Panc1 (cell line): ENCODE data around the gene ARMC5. TPM values are rescaled to one million over a fixed set of nuclear protein-coding genes. Genes with fewer than 3 reads are reported as not detected.
A peak's percentile ranks its signal among the peaks of the same experiment; 100 is the strongest.

Source experiments
- ATAC-seq: fragments of 200-7000 bp; cut with Tn5 transposase; 2 replicates; pipeline ENCODE4 v1.9.1; 2020; ENCODE audit warnings: mild to moderate bottlenecking, moderate library complexity
- BruUV-seq: library from RNA; stranded (reverse); fragments of 400-500 nt; replicated peaks from 2 replicates; lab custom pipeline; 2021; lab: Mats Ljungman, UMichigan
- CTCF ChIA-PET: fragments of 300-600 bp; sonication (Branson Sonifier 250); formaldehyde crosslinking; loops from one replicate; lab custom pipeline; 2022; ENCODE audit warnings: antibody characterized with exemption; lab: Charles Lee
- POLR2A ChIA-PET: fragments of 300-600 bp; sonication (Branson Sonifier 250); formaldehyde crosslinking; loops from one replicate; lab custom pipeline; 2022; ENCODE audit warnings: antibody characterized with exemption; lab: Charles Lee
- DNase-seq: peaks from one replicate; pipeline ENCODE4 v3.0.0-alpha.2; 2010; ENCODE audit warnings: low read depth, low spot score
- H3K27ac ChIP-seq: 2 replicates; pipeline ENCODE4 v1.5.1; 2011; ENCODE audit warnings: mild to moderate bottlenecking, low read length, inconsistent platforms
- H3K27me3 ChIP-seq: fragments of 200-500 bp; sonication (Bioruptor generic); 2 replicates; pipeline ENCODE4 v1.6.0; 2014; ENCODE audit warnings: low read length, inconsistent platforms; ENCODE audit not compliant: control insufficient read depth, insufficient read depth
- H3K36me3 ChIP-seq: fragments of 200-500 bp; sonication (Bioruptor generic); 2 replicates; pipeline ENCODE4 v1.5.1; 2014; ENCODE audit warnings: inconsistent platforms, mild to moderate bottlenecking, low read length, moderate library complexity; ENCODE audit not compliant: control insufficient read depth, insufficient read depth
- H3K4me1 ChIP-seq: 2 replicates; pipeline ENCODE4 v1.5.1; 2011; ENCODE audit warnings: inconsistent platforms, mild to moderate bottlenecking, low read length, moderate library complexity; ENCODE audit not compliant: control insufficient read depth, insufficient read depth
- H3K4me3 ChIP-seq, 2 experiments: 2 replicates each; pipeline ENCODE4 v1.5.1; 2011 to 2012; ENCODE audit warnings: low read depth in 2 of 2, low read length in 2 of 2, mild to moderate bottlenecking in 2 of 2, inconsistent platforms in 1 of 2, moderate library complexity in 1 of 2
- H3K9me3 ChIP-seq: fragments of 200-500 bp; sonication (Bioruptor generic); 2 replicates; pipeline ENCODE4 v1.5.1; 2014; ENCODE audit warnings: low read depth, mild to moderate bottlenecking, inconsistent platforms, low read length, moderate library complexity; ENCODE audit not compliant: control insufficient read depth, insufficient read depth
- CTCF ChIP-seq: fragments of 450-650 bp; IDR thresholded peaks from 2 replicates; pipeline ENCODE4 v1.5.1; 2017; ENCODE audit warnings: mild to moderate bottlenecking
- POLR2AphosphoS5 ChIP-seq: IDR thresholded peaks from 2 replicates; pipeline ENCODE4 v1.6.1; 2012; ENCODE audit warnings: mild to moderate bottlenecking, low read depth, low read length, moderate library complexity
- REST ChIP-seq, 2 experiments: IDR thresholded peaks; 2 replicates each; pipeline ENCODE4 v1.6.1; 2011 to 2012; ENCODE audit warnings: low read depth in 2 of 2, control low read depth in 1 of 2, low read length in 1 of 2, mild to moderate bottlenecking in 1 of 2, moderate library complexity in 1 of 2; ENCODE audit not compliant: insufficient read depth in 1 of 2
- SIN3A ChIP-seq: IDR thresholded peaks from 2 replicates; pipeline ENCODE4 v1.6.1; 2012; ENCODE audit warnings: low read depth, mild to moderate bottlenecking, low read length, moderate library complexity, borderline replicate concordance; ENCODE audit not compliant: insufficient read depth
- in situ Hi-C: cut with HindIII; loops from 2 replicates; pipeline ENCODE4 v1.10.0; 2016; ENCODE audit warnings: low sequenced_read_pairs, low pct_unique_long_range_greater_than_20kb
- intact Hi-C: fragments of 100-400 bp; cut with micrococcal nuclease; formaldehyde crosslinking; loops from one replicate; pipeline ENCODE4 v1.10.0; 2022; ENCODE audit not compliant: unreplicated experiment
- total RNA-seq: library from RNA; stranded (reverse); gene quantifications from one replicate; pipeline ENCODE4 v1.2.1, GENCODE V29; 2021; ENCODE audit not compliant: unreplicated experiment

ARMC5 gene
- total RNA-seq, 1 experiment from 2014 or later = 19.8 TPM

DNA sequence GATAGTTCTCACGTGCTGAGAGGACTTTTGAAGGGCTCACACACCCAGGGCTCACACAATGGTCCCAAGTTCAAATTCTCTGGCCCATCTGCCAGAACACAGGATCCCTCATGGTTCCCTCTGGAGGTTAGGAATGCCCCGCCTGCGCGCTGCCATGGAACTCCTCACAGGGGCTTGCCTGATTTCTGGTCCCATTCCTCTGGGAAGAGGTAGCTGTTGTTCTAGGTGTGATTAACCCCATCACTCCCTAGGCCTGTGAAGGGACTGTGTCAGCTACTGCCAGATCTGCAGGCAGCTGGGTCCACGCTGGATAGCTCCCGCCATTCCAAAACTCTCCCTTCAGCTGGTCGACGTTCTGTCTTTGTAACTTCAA lies 2.3 kb upstream of the ARMC5 start:
- Histone ChIP-seq H3K36me3 (no peaks in the 10 kb centered on the region), H3K4me1 (peaks cover 52% of the 10 kb centered on the region), H3K4me3 (peak overlapping the region; percentile 78 to 93), H3K27me3 (no peaks in the 10 kb centered on the region), H3K27ac (peak overlapping the region; percentile 94), H3K9me3 (no peaks in the 10 kb centered on the region)
- no peak for DNase-seq
- in situ Hi-C loops (no loop called here), intact Hi-C loops (loop anchor here (5.0 kb wide), 1 partner anchor 410 kb away; no protein-coding TSS in a partner anchor)
- CTCF ChIA-PET = no interaction called here
- ATAC-seq = no peak
- POLR2A ChIA-PET = interaction anchor here (0.6 kb wide), 1 partner anchor 658 kb away, joined by 9 read pairs; no protein-coding TSS in a partner anchor
- TSS peak; percentile 70 for BruUV-seq
- TF ChIP-seq REST (IDR thresholded peaks at IDR 0.05; ENCODE audit: insufficient read depth in 1 of 2, low read depth in 2 of 2, low read length in 1 of 2) (0 out of 4 replicates have a peak, but pooled peaks of 1 of the 2 experiments have one; percentile 28), CTCF (no peak)

DNA sequence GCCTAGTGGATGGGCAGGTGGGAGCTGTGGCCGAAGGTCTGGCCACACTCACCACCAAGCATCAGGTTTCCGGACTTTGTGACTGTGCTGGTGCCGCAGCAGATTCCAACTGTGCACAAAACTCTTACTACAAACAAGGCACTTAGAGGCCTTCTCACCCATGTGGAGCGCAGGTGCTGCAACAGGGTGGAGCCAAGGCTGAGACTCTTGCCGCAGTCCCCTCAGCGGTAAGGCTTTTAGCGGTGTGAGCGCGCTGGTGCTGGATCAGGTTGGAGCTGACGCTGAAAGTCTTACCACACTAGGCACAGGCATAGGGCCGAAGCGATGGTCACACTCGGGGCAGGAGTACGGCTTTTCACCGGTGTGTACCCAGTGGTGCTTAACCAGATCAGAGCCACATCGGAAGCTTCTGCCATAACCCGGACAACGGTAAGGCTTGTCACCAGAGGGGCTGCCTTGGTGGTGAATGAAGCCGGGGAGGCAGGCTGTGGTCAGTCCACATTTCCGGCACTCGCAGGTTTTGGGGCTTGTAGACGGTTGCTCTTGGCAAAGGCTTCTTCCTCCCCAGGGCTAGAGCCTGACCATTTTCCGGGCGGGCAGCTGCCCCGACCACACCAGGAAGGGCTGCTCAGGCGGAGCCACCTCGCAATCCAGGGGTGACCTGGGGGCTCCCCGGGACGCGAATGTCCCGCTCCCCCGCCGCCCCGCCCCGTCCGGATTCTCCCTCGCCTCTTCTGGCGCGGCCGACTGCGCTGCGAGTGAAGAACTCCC lies 1.0 kb upstream of the ARMC5 start:
- no TSS peak for BruUV-seq
- in situ Hi-C loops = no loop called here

More for the DNA sequence above, 1.0 kb upstream of the ARMC5 start:
- ChIA-PET CTCF (interaction anchor here (0.6 to 0.7 kb wide), 3 partner anchors 74 to 405 kb away, joined by 4 to 7 read pairs (median 7); no protein-coding TSS in a partner anchor), POLR2A (no interaction called here)
- Histone ChIP-seq H3K4me3 (peak overlapping the region; percentile 78 to 93), H3K9me3 (no peaks in the 10 kb centered on the region), H3K27ac (peak overlapping the region; percentile 94), H3K27me3 (no peaks in the 10 kb centered on the region), H3K36me3 (no peaks in the 10 kb centered on the region), H3K4me1 (peaks cover 40% of the 10 kb centered on the region)
- ATAC-seq (peak; percentile 0; the same call in 1 of the 2 replicates), DNase-seq (no peak)
- no peak; the same call in 1 of the 2 replicates for TF ChIP-seq POLR2AphosphoS5
- TF ChIP-seq SIN3A = 0 out of 2 replicates have a peak, but pooled peaks have one; percentile 36
- intact Hi-C loops = loop anchor here (5.0 kb wide), 1 partner anchor 409 kb away; no protein-coding TSS in a partner anchor
